Suprapubic skin (tissue), 4 donors: ENCODE data around the gene ACOX3.

ENCODE experiments used
- CTCF ChIP-seq, 2 donors: fragments of 200-600 bp in 1 of 2; fragments of 450-650 bp in 1 of 2; sonication (generic) in 1 of 2; IDR thresholded peaks; one replicate each; pipeline ENCODE4 v1.5.1; 2016 to 2019; ENCODE audit warnings: antibody characterized with exemption in 2 of 2, mild to moderate bottlenecking in 1 of 2, moderate library complexity in 1 of 2
- EP300 ChIP-seq: sonication (generic); formaldehyde crosslinking; IDR thresholded peaks from one replicate; pipeline ENCODE4 v1.6.1; 2017; ENCODE audit warnings: antibody characterized with exemption
- POLR2A ChIP-seq, 2 donors: fragments of 450-650 bp; IDR thresholded peaks; one replicate each; pipeline ENCODE4 v1.6.1; 2017; ENCODE audit warnings: antibody characterized with exemption in 2 of 2, mild to moderate bottlenecking in 2 of 2, moderate library complexity in 2 of 2
- POLR2AphosphoS5 ChIP-seq, 3 donors: sonication (generic); formaldehyde crosslinking; IDR thresholded peaks; one replicate each; pipeline ENCODE4 v1.6.1; 2017; ENCODE audit warnings: antibody characterized with exemption in 3 of 3

GRCh38 chr4:8379771-8380170, 60.8 kb downstream of the ACOX3 start:
- TF ChIP-seq CTCF (IDR thresholded peaks at IDR 0.05): no peak
- no peak for TF ChIP-seq POLR2A (IDR thresholded peaks at IDR 0.05)
- no peak for TF ChIP-seq POLR2AphosphoS5 (IDR thresholded peaks at IDR 0.05)
- TF ChIP-seq EP300: no peak
